Neural progenitor cell (in vitro differentiated cells): ENCODE measurements around the gene NATD1. TPM values are rescaled to one million over a fixed set of nuclear protein-coding genes. Genes with fewer than 3 reads are reported as not detected.

Experiments
- DNase-seq: peaks from one replicate; pipeline ENCODE4 v3.0.0-alpha.2; 2016; ENCODE audit warnings: low spot score
- H2AFZ ChIP-seq: fragments of 200-600 bp; sonication (generic); replicated peaks from 2 replicates; pipeline ENCODE4 v1.6.1; 2016; ENCODE audit warnings: antibody characterized with exemption
- H3F3A ChIP-seq: fragments of 200-600 bp; sonication (generic); 2 replicates; pipeline ENCODE4 v1.6.1; 2016; ENCODE audit warnings: antibody characterized with exemption, low read depth
- H3K27ac ChIP-seq: fragments of 200-600 bp; sonication (generic); 2 replicates; pipeline ENCODE4 v1.5.1; 2016; ENCODE audit warnings: mild to moderate bottlenecking
- H3K27me3 ChIP-seq: fragments of 200-600 bp; sonication (generic); 2 replicates; pipeline ENCODE4 v1.6.1; 2016; ENCODE audit warnings: mild to moderate bottlenecking, moderate library complexity
- H3K36me3 ChIP-seq: fragments of 200-600 bp; sonication (generic); 2 replicates; pipeline ENCODE4 v1.5.1; 2016
- H3K4me1 ChIP-seq: fragments of 200-600 bp; sonication (generic); 2 replicates; pipeline ENCODE4 v1.6.1; 2016; ENCODE audit warnings: mixed run types
- H3K4me2 ChIP-seq: fragments of 200-600 bp; sonication (generic); 2 replicates; pipeline ENCODE4 v1.6.1; 2016
- H3K4me3 ChIP-seq: fragments of 200-600 bp; sonication (generic); 2 replicates; pipeline ENCODE4 v1.5.1; 2016
- H3K79me2 ChIP-seq: fragments of 200-600 bp; sonication (generic); 2 replicates; pipeline ENCODE4 v1.6.1; 2016; ENCODE audit warnings: low read depth
- H3K9ac ChIP-seq: fragments of 200-600 bp; sonication (generic); 2 replicates; pipeline ENCODE4 v1.6.1; 2016
- H3K9me3 ChIP-seq: fragments of 200-600 bp; sonication (generic); 2 replicates; pipeline ENCODE4 v1.5.1; 2016; ENCODE audit warnings: low read depth
- H4K20me1 ChIP-seq: fragments of 200-600 bp; sonication (generic); 2 replicates; pipeline ENCODE4 v1.6.1; 2016; ENCODE audit warnings: low read depth
- H3K27ac Mint-ChIP-seq: 3 replicates; pipeline ENCODE4 v1.8.0; 2021; ENCODE audit warnings: mixed read lengths
- H3K27me3 Mint-ChIP-seq: 2 replicates; pipeline ENCODE4 v1.8.0; 2022; ENCODE audit warnings: low read depth, mild to moderate bottlenecking, inconsistent platforms, moderate library complexity, mixed read lengths; ENCODE audit not compliant: insufficient read depth
- H3K36me3 Mint-ChIP-seq: 3 replicates; pipeline ENCODE4 v1.8.0; 2021; ENCODE audit warnings: mixed read lengths
- H3K4me1 Mint-ChIP-seq: 3 replicates; pipeline ENCODE4 v1.8.0; 2021; ENCODE audit warnings: mixed read lengths
- H3K4me3 Mint-ChIP-seq: 3 replicates; pipeline ENCODE4 v1.8.0; 2021; ENCODE audit warnings: mild to moderate bottlenecking, moderate library complexity, mixed read lengths
- H3K9me3 Mint-ChIP-seq: 3 replicates; pipeline ENCODE4 v1.8.0; 2020; ENCODE audit warnings: mixed read lengths
- EZH2 ChIP-seq: fragments of 200-600 bp; sonication (generic); IDR thresholded peaks from 2 replicates; pipeline ENCODE4 v1.6.1; 2017; ENCODE audit warnings: antibody characterized with exemption, mild to moderate bottlenecking, moderate library complexity
- EZH2phosphoT487 ChIP-seq: fragments of 200-600 bp; sonication (generic); IDR thresholded peaks from 2 replicates; pipeline ENCODE4 v1.6.1; 2017; ENCODE audit warnings: antibody characterized with exemption
- total RNA-seq: library from RNA; depleted of rRNA; stranded (reverse); fragments of >200 nt; gene quantifications from 2 replicates; pipeline ENCODE4 v1.2.3, GENCODE V29; 2015; ENCODE audit warnings: low replicate concordance
- TF ChIP-seq, protein P1 (sequence below): fragments of 200-600 bp; sonication (generic); IDR thresholded peaks from 2 replicates; pipeline ENCODE4 v1.5.1; 2017; ENCODE audit warnings: antibody characterized with exemption, mild to moderate bottlenecking

The NATD1 gene, protein sequence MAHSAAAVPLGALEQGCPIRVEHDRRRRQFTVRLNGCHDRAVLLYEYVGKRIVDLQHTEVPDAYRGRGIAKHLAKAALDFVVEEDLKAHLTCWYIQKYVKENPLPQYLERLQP
- 4.3 and 7.8 TPM in 2 replicates for total RNA-seq

DNA sequence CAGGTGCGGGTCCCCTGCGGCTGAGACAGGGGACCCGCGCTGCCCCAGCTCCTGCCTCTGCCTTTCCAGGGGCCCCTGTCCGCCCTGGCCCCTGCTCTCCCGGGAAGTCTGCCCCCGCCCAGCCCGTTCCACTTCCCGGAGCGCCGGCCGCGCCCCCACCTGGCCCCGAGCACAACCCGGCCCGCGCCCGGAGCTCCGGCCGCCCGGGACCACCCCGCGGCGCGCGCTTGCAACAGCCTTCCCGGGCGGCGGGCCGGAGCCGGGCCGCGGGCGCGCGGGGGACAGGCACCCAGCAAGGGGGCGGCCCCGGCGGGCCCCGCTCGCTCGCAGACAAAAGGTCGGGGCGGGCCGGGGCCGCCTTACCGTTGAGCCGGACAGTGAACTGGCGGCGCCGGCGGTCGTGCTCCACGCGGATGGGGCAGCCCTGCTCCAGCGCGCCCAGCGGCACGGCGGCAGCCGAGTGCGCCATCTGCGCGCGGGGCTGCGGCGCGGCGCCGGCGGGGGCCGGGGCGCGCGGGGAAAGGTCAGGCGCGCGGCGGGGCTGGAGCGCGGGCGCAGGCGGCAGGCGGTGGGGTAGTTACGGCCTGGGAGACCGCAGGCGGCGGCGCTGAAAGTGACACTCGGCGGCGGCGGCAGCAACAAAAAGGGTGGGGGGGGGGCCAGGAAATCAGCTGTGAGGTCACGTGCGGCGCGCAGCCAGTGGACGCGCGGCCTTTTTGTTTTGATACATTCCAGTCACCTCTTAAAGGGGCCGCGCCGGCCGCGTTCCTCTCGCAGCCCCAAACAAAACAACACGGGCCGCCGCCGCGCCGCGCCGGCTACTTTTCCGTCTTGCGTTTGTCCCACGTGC is at the start of gene NATD1:
TSS of gene NATD1 (minus strand) at position 615 of the 850 bp plus-strand sequence. CDS start at position 469, 146 bp downstream.
- Histone ChIP-seq H4K20me1 (peaks cover 24% of the 10 kb centered on the region), H3K27me3 (peaks cover 21% of the 10 kb centered on the region), H3K4me3 (peak within 1 kb of the TSS; percentile 75), H3K4me1 (no peaks in the 10 kb centered on the region), H3K79me2 (no peaks in the 10 kb centered on the region), H3F3A (peaks cover 8% of the 10 kb centered on the region), H2AFZ (peak within 1 kb of the TSS; percentile 98), H3K9ac (no peak within 1 kb of the TSS), H3K4me2 (peak within 1 kb of the TSS; percentile 94), H3K36me3 (no peaks in the 10 kb centered on the region), H3K27ac (no peak within 1 kb of the TSS), H3K9me3 (no peaks in the 10 kb centered on the region)
- H3K27me3 Mint-ChIP-seq: peaks cover 7% of the 10 kb centered on the region
- H3K4me3 Mint-ChIP-seq: peak within 1 kb of the TSS; percentile 89
- no peaks in the 10 kb centered on the region for H3K36me3 Mint-ChIP-seq
- no peaks in the 10 kb centered on the region for H3K9me3 Mint-ChIP-seq
- peaks cover 13% of the 10 kb centered on the region for H3K4me1 Mint-ChIP-seq
- H3K27ac Mint-ChIP-seq: peak within 1 kb of the TSS; percentile 29
- TF ChIP-seq, protein P1, sequence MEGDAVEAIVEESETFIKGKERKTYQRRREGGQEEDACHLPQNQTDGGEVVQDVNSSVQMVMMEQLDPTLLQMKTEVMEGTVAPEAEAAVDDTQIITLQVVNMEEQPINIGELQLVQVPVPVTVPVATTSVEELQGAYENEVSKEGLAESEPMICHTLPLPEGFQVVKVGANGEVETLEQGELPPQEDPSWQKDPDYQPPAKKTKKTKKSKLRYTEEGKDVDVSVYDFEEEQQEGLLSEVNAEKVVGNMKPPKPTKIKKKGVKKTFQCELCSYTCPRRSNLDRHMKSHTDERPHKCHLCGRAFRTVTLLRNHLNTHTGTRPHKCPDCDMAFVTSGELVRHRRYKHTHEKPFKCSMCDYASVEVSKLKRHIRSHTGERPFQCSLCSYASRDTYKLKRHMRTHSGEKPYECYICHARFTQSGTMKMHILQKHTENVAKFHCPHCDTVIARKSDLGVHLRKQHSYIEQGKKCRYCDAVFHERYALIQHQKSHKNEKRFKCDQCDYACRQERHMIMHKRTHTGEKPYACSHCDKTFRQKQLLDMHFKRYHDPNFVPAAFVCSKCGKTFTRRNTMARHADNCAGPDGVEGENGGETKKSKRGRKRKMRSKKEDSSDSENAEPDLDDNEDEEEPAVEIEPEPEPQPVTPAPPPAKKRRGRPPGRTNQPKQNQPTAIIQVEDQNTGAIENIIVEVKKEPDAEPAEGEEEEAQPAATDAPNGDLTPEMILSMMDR: no peak
- TF ChIP-seq EZH2phosphoT487 (no peak), EZH2 (no peak)
- DNase-seq: peak; percentile 96

DNA sequence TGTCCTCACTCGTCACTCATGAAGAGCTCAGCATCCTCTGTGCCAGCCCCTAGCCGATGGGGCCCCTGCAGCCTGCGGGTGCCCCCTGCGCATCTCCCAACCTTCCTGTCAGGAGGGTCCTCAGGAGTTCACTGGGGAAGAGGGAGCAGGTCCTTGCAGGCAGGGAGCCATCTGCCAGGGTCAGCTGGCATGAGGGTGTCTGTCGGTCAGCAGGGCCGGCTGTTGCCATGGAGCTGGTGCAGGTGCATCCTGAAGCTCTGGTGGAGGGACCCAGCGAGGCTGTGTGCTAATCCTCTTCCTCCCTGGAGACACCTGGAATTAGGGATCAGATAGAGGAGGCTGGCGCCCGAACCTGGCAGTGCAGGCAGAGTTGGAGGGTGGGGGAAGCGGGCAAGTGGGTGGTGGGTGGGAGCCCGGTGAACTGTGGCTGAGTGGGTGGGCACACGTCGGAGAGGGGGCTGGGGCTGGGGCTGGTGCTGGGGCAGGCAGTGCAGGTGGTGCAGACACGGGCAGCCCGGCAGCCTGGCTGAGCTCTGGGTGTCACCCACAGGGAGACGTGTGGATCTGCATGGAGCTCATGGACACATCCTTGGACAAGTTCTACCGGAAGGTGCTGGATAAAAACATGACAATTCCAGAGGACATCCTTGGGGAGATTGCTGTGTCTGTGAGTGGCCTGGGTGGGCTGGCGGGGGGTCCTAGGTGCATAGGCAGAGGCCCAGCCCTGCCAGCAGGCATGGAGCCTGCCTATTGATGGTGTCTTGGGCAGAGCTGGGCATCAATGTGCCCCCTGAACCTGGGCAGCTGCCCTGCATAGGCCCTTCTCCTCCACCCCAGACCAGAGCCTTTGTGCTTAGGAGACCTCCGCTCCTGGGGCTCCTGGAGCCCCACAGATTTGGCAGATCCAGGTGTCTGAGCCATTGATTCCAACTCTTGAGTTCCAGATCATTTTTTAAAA is 48.7 kb upstream of the NATD1 start:
- no peak for TF ChIP-seq EZH2
- no peak for TF ChIP-seq EZH2phosphoT487
- TF ChIP-seq, protein P1: no peak
- no peak overlapping the region for H2AFZ ChIP-seq
- H4K20me1 ChIP-seq: no peaks in the 10 kb centered on the region
- H3K27me3 ChIP-seq: no peaks in the 10 kb centered on the region
- no peak overlapping the region for H3K27ac ChIP-seq
- Mint-ChIP-seq H3K27me3 (peaks cover 13% of the 10 kb centered on the region), H3K4me1 (peaks cover 4% of the 10 kb centered on the region), H3K9me3 (peaks cover 32% of the 10 kb centered on the region), H3K4me3 (no peak overlapping the region), H3K36me3 (peaks cover 7% of the 10 kb centered on the region), H3K27ac (no peak overlapping the region)
- H3K4me2 ChIP-seq: no peak overlapping the region
- no peak overlapping the region for H3K4me3 ChIP-seq
- H3F3A ChIP-seq: no peaks in the 10 kb centered on the region
- H3K9ac ChIP-seq: no peak overlapping the region
- H3K36me3 ChIP-seq: no peaks in the 10 kb centered on the region
- no peaks in the 10 kb centered on the region for H3K9me3 ChIP-seq
- H3K4me1 ChIP-seq: no peaks in the 10 kb centered on the region
- no peaks in the 10 kb centered on the region for H3K79me2 ChIP-seq
- DNase-seq: no peak

DNA sequence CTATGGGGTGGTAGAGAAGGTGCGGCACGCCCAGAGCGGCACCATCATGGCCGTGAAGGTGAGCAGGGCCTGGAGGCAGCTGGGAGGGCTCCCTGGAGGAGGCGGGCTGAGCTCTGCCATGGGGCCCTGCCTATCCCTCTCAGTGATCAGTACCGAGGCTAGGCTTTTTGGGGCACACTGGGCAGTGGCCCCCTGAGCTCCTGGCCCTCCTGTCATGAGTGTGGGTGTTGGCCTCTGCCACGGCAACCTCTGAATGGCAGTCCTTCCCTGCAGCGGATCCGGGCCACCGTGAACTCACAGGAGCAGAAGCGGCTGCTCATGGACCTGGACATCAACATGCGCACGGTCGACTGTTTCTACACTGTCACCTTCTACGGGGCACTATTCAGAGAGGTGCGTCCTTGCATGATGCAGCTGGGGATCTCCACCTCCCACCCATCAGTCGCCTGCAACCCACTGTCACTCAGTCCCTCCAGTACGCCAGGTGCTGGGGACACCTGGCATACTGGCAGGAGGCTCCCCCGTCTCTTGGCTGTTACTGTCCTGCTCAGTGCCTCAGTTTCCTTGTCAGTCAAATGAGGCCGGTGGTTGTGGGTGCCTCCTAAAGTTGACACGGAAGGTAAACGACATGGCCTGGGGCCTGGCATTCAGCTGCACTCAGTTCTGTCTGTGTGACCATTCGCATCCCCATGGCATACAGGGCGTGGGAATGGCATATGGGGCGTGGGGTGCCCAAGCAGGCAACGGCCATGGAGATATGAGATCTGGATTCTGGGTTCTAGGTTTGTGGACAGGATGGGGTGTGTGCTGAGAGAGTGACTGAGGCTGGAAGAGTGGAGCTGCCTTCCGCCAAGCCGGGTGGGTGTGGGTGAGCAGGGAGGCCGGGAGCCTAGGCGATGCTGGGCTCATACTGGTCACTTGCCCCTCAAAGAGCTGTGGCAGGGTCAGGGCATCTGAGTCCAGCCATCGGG is 47.7 kb upstream of the NATD1 start:
- H3K36me3 ChIP-seq: no peaks in the 10 kb centered on the region
- H3K4me1 ChIP-seq: no peaks in the 10 kb centered on the region
- H3K79me2 ChIP-seq: no peaks in the 10 kb centered on the region
- H3K4me3 ChIP-seq: no peak overlapping the region
- Mint-ChIP-seq H3K4me1 (peaks cover 4% of the 10 kb centered on the region), H3K36me3 (peaks cover 7% of the 10 kb centered on the region), H3K9me3 (peaks cover 33% of the 10 kb centered on the region), H3K27me3 (peaks cover 13% of the 10 kb centered on the region), H3K27ac (no peak overlapping the region), H3K4me3 (no peak overlapping the region)
- H3K27me3 ChIP-seq: no peaks in the 10 kb centered on the region
- no peak overlapping the region for H3K4me2 ChIP-seq
- no peak overlapping the region for H3K27ac ChIP-seq
- H4K20me1 ChIP-seq: no peaks in the 10 kb centered on the region
- no peak for TF ChIP-seq EZH2phosphoT487
- no peak for TF ChIP-seq EZH2
- TF ChIP-seq, protein P1: no peak
- H3K9ac ChIP-seq: no peak overlapping the region
- no peaks in the 10 kb centered on the region for H3K9me3 ChIP-seq
- no peak for DNase-seq
- H3F3A ChIP-seq: no peaks in the 10 kb centered on the region
- no peak overlapping the region for H2AFZ ChIP-seq
